ENCODE data around the gene RRAS2. TPM values are rescaled to one million over a fixed set of nuclear protein-coding genes. Genes with fewer than 3 reads are reported as not detected.

Gene RRAS2
- total RNA-seq, 2 donors from 2014 or later = 75.1 to 99.7 TPM

GRCh38 chr11:14304601-14305000 is 54.4 kb downstream of the RRAS2 start:
- TF ChIP-seq CTCF (conservative IDR thresholded peaks at IDR 0.05) = no peak
- no peaks in the 10 kb centered on the region for H3K9me3 ChIP-seq (ENCODE audit: control insufficient read depth, low read length)
- H3K4me3 Mint-ChIP-seq = no peak overlapping the region
- peaks cover 2% of the 10 kb centered on the region for H3K4me1 ChIP-seq (ENCODE audit: control insufficient read depth, insufficient read depth, low read length)
- no peak overlapping the region for H3K27ac ChIP-seq (ENCODE audit: low read depth, low read length)
- H3K27me3 Mint-ChIP-seq (ENCODE audit: insufficient read depth) = no peaks in the 10 kb centered on the region
- H3K36me3 ChIP-seq (ENCODE audit: control insufficient read depth, insufficient read depth, low read length) = no peaks in the 10 kb centered on the region
- H3K4me1 Mint-ChIP-seq = peaks cover 7% of the 10 kb centered on the region
- H3K9me3 Mint-ChIP-seq = no peaks in the 10 kb centered on the region
- H3K27ac Mint-ChIP-seq = no peak overlapping the region
- no peak overlapping the region for H3K4me3 ChIP-seq (ENCODE audit: low read length)
- H3K36me3 Mint-ChIP-seq (ENCODE audit: low read depth) = no peaks in the 10 kb centered on the region
- no peak overlapping the region for H3K9ac ChIP-seq (ENCODE audit: extremely low read depth, low read length, poor library complexity, severe bottlenecking)
- no peaks in the 10 kb centered on the region for H3K27me3 ChIP-seq (ENCODE audit: control insufficient read depth, insufficient read depth, low read length, poor library complexity, severe bottlenecking)
- DNase-seq = no peak

- H3K27ac Mint-ChIP-seq = no peak overlapping the region
- WGBS, 2 experiments (ENCODE audit: insufficient coverage in 1 of 2, insufficient read length in 1 of 2) = 56 to 58% methylated on average over 2 to 5 of the region's 6 CpGs
- H3K4me3 ChIP-seq (ENCODE audit: low read length) = no peak overlapping the region
Observed at GRCh38 chr11:14300661-14301304, 58.2 kb downstream of the RRAS2 start.

GRCh38 chr11:14299921-14300320 is 59.1 kb downstream of the RRAS2 start:
- no peak for DNase-seq
- no peaks in the 10 kb centered on the region for H3K27me3 ChIP-seq (ENCODE audit: control insufficient read depth, insufficient read depth, low read length, poor library complexity, severe bottlenecking)
- TF ChIP-seq CTCF (conservative IDR thresholded peaks at IDR 0.05) = no peak

More at GRCh38 chr11:14300661-14301304, 58.2 kb downstream of the RRAS2 start:
- no peaks in the 10 kb centered on the region for H3K4me1 ChIP-seq (ENCODE audit: control insufficient read depth, insufficient read depth, low read length)
- no peaks in the 10 kb centered on the region for H3K27me3 Mint-ChIP-seq (ENCODE audit: insufficient read depth)
- no peaks in the 10 kb centered on the region for H3K9me3 ChIP-seq (ENCODE audit: control insufficient read depth, low read length)
- peaks cover 2% of the 10 kb centered on the region for H3K36me3 Mint-ChIP-seq (ENCODE audit: low read depth)
- no peaks in the 10 kb centered on the region for H3K36me3 ChIP-seq (ENCODE audit: control insufficient read depth, insufficient read depth, low read length)
- H3K27ac ChIP-seq (ENCODE audit: low read depth, low read length) = no peak overlapping the region
- TF ChIP-seq CTCF (conservative IDR thresholded peaks at IDR 0.05) = peak; percentile 85
- H3K4me3 Mint-ChIP-seq = no peak overlapping the region
- H3K9me3 Mint-ChIP-seq = no peaks in the 10 kb centered on the region
- DNase-seq = peak; percentile 89
- H3K4me1 Mint-ChIP-seq = peaks cover 8% of the 10 kb centered on the region
- H3K9ac ChIP-seq (ENCODE audit: extremely low read depth, low read length, poor library complexity, severe bottlenecking) = no peak overlapping the region
- H3K27me3 ChIP-seq (ENCODE audit: control insufficient read depth, insufficient read depth, low read length, poor library complexity, severe bottlenecking) = no peaks in the 10 kb centered on the region

More at GRCh38 chr11:14299921-14300320, 59.1 kb downstream of the RRAS2 start:
- Mint-ChIP-seq H3K9me3 (no peaks in the 10 kb centered on the region), H3K4me1 (peaks cover 8% of the 10 kb centered on the region), H3K27ac (no peak overlapping the region), H3K4me3 (no peak overlapping the region), H3K36me3 (ENCODE audit: low read depth) (peaks cover 2% of the 10 kb centered on the region), H3K27me3 (ENCODE audit: insufficient read depth) (no peaks in the 10 kb centered on the region)
- no peaks in the 10 kb centered on the region for H3K4me1 ChIP-seq (ENCODE audit: control insufficient read depth, insufficient read depth, low read length)
- H3K9me3 ChIP-seq (ENCODE audit: control insufficient read depth, low read length) = no peaks in the 10 kb centered on the region
- H3K9ac ChIP-seq (ENCODE audit: extremely low read depth, low read length, poor library complexity, severe bottlenecking) = no peak overlapping the region
- no peak overlapping the region for H3K27ac ChIP-seq (ENCODE audit: low read depth, low read length)
- H3K4me3 ChIP-seq (ENCODE audit: low read length) = no peak overlapping the region
- H3K36me3 ChIP-seq (ENCODE audit: control insufficient read depth, insufficient read depth, low read length) = peaks cover 7% of the 10 kb centered on the region
- 88 to 100% methylated on average over 1 of the region's 1 CpG for WGBS, 2 experiments (ENCODE audit: insufficient coverage in 1 of 2, insufficient read length in 1 of 2)
